Panc1 (cell line): ENCODE results near the gene FCN1. TPM values are rescaled to one million over a fixed set of nuclear protein-coding genes. Genes with fewer than 3 reads are reported as not detected.

Experiments
- ATAC-seq: fragments of 200-7000 bp; cut with Tn5 transposase; 2 replicates; pipeline ENCODE4 v1.9.1; 2020; ENCODE audit warnings: mild to moderate bottlenecking, moderate library complexity
- BruUV-seq: library from RNA; stranded (reverse); fragments of 400-500 nt; replicated peaks from 2 replicates; lab custom pipeline; 2021; lab: Mats Ljungman, UMichigan
- CTCF ChIA-PET: fragments of 300-600 bp; sonication (Branson Sonifier 250); formaldehyde crosslinking; loops from one replicate; lab custom pipeline; 2022; ENCODE audit warnings: antibody characterized with exemption; lab: Charles Lee
- POLR2A ChIA-PET: fragments of 300-600 bp; sonication (Branson Sonifier 250); formaldehyde crosslinking; loops from one replicate; lab custom pipeline; 2022; ENCODE audit warnings: antibody characterized with exemption; lab: Charles Lee
- DNase-seq: peaks from one replicate; pipeline ENCODE4 v3.0.0-alpha.2; 2010; ENCODE audit warnings: low read depth, low spot score
- H3K27ac ChIP-seq: 2 replicates; pipeline ENCODE4 v1.5.1; 2011; ENCODE audit warnings: mild to moderate bottlenecking, low read length, inconsistent platforms
- H3K27me3 ChIP-seq: fragments of 200-500 bp; sonication (Bioruptor generic); 2 replicates; pipeline ENCODE4 v1.6.0; 2014; ENCODE audit warnings: low read length, inconsistent platforms; ENCODE audit not compliant: control insufficient read depth, insufficient read depth
- H3K36me3 ChIP-seq: fragments of 200-500 bp; sonication (Bioruptor generic); 2 replicates; pipeline ENCODE4 v1.5.1; 2014; ENCODE audit warnings: inconsistent platforms, mild to moderate bottlenecking, low read length, moderate library complexity; ENCODE audit not compliant: control insufficient read depth, insufficient read depth
- H3K4me1 ChIP-seq: 2 replicates; pipeline ENCODE4 v1.5.1; 2011; ENCODE audit warnings: inconsistent platforms, mild to moderate bottlenecking, low read length, moderate library complexity; ENCODE audit not compliant: control insufficient read depth, insufficient read depth
- H3K4me3 ChIP-seq, 2 experiments: 2 replicates each; pipeline ENCODE4 v1.5.1; 2011 to 2012; ENCODE audit warnings: low read depth in 2 of 2, low read length in 2 of 2, mild to moderate bottlenecking in 2 of 2, inconsistent platforms in 1 of 2, moderate library complexity in 1 of 2
- H3K9me3 ChIP-seq: fragments of 200-500 bp; sonication (Bioruptor generic); 2 replicates; pipeline ENCODE4 v1.5.1; 2014; ENCODE audit warnings: low read depth, mild to moderate bottlenecking, inconsistent platforms, low read length, moderate library complexity; ENCODE audit not compliant: control insufficient read depth, insufficient read depth
- POLR2AphosphoS5 ChIP-seq: IDR thresholded peaks from 2 replicates; pipeline ENCODE4 v1.6.1; 2012; ENCODE audit warnings: mild to moderate bottlenecking, low read depth, low read length, moderate library complexity
- SIN3A ChIP-seq: IDR thresholded peaks from 2 replicates; pipeline ENCODE4 v1.6.1; 2012; ENCODE audit warnings: low read depth, mild to moderate bottlenecking, low read length, moderate library complexity, borderline replicate concordance; ENCODE audit not compliant: insufficient read depth
- TCF7L2 ChIP-seq: IDR thresholded peaks from 2 replicates; pipeline ENCODE4 v1.6.1; 2011; ENCODE audit warnings: mild to moderate bottlenecking, low read depth, low read length, inconsistent platforms
- in situ Hi-C: cut with HindIII; loops from 2 replicates; pipeline ENCODE4 v1.10.0; 2016; ENCODE audit warnings: low sequenced_read_pairs, low pct_unique_long_range_greater_than_20kb
- intact Hi-C: fragments of 100-400 bp; cut with micrococcal nuclease; formaldehyde crosslinking; loops from one replicate; pipeline ENCODE4 v1.10.0; 2022; ENCODE audit not compliant: unreplicated experiment
- total RNA-seq: library from RNA; stranded (reverse); gene quantifications from one replicate; pipeline ENCODE4 v1.2.1, GENCODE V29; 2021; ENCODE audit not compliant: unreplicated experiment
- TF ChIP-seq, protein P1 (sequence below), 2 experiments: IDR thresholded peaks; 2 replicates each; pipeline ENCODE4 v1.6.1; 2011 to 2012; ENCODE audit warnings: low read depth in 2 of 2, control low read depth in 1 of 2, low read length in 1 of 2, mild to moderate bottlenecking in 1 of 2, moderate library complexity in 1 of 2; ENCODE audit not compliant: insufficient read depth in 1 of 2
- TF ChIP-seq, protein P2 (sequence below): fragments of 450-650 bp; IDR thresholded peaks from 2 replicates; pipeline ENCODE4 v1.5.1; 2017; ENCODE audit warnings: mild to moderate bottlenecking

FCN1 gene
- total RNA-seq, 1 experiment from 2014 or later: not detected

GRCh38 chr9:134887686-134888602 lies 29.8 kb downstream of the FCN1 start:
- CTCF ChIA-PET: no interaction called here
- Histone ChIP-seq H3K9me3 (no peaks in the 10 kb centered on the region), H3K4me1 (no peaks in the 10 kb centered on the region), H3K36me3 (no peaks in the 10 kb centered on the region), H3K27me3 (no peaks in the 10 kb centered on the region; the same call in 1 of the 2 replicates), H3K27ac (no peak overlapping the region), H3K4me3 (no peak overlapping the region)
- ATAC-seq: no peak; the same call in 1 of the 2 replicates
- POLR2A ChIA-PET: no interaction called here
- TF ChIP-seq, protein P1, sequence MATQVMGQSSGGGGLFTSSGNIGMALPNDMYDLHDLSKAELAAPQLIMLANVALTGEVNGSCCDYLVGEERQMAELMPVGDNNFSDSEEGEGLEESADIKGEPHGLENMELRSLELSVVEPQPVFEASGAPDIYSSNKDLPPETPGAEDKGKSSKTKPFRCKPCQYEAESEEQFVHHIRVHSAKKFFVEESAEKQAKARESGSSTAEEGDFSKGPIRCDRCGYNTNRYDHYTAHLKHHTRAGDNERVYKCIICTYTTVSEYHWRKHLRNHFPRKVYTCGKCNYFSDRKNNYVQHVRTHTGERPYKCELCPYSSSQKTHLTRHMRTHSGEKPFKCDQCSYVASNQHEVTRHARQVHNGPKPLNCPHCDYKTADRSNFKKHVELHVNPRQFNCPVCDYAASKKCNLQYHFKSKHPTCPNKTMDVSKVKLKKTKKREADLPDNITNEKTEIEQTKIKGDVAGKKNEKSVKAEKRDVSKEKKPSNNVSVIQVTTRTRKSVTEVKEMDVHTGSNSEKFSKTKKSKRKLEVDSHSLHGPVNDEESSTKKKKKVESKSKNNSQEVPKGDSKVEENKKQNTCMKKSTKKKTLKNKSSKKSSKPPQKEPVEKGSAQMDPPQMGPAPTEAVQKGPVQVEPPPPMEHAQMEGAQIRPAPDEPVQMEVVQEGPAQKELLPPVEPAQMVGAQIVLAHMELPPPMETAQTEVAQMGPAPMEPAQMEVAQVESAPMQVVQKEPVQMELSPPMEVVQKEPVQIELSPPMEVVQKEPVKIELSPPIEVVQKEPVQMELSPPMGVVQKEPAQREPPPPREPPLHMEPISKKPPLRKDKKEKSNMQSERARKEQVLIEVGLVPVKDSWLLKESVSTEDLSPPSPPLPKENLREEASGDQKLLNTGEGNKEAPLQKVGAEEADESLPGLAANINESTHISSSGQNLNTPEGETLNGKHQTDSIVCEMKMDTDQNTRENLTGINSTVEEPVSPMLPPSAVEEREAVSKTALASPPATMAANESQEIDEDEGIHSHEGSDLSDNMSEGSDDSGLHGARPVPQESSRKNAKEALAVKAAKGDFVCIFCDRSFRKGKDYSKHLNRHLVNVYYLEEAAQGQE (IDR thresholded peaks at IDR 0.05; ENCODE audit: insufficient read depth in 1 of 2, low read depth in 2 of 2, low read length in 1 of 2): no peak
- TF ChIP-seq TCF7L2: no peak
- no peak for TF ChIP-seq SIN3A
- TF ChIP-seq, protein P2, sequence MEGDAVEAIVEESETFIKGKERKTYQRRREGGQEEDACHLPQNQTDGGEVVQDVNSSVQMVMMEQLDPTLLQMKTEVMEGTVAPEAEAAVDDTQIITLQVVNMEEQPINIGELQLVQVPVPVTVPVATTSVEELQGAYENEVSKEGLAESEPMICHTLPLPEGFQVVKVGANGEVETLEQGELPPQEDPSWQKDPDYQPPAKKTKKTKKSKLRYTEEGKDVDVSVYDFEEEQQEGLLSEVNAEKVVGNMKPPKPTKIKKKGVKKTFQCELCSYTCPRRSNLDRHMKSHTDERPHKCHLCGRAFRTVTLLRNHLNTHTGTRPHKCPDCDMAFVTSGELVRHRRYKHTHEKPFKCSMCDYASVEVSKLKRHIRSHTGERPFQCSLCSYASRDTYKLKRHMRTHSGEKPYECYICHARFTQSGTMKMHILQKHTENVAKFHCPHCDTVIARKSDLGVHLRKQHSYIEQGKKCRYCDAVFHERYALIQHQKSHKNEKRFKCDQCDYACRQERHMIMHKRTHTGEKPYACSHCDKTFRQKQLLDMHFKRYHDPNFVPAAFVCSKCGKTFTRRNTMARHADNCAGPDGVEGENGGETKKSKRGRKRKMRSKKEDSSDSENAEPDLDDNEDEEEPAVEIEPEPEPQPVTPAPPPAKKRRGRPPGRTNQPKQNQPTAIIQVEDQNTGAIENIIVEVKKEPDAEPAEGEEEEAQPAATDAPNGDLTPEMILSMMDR: no peak
- no peak for TF ChIP-seq POLR2AphosphoS5
- BruUV-seq: no TSS peak
- DNase-seq: no peak
- in situ Hi-C loops: no loop called here
- intact Hi-C loops: no loop called here

DNA sequence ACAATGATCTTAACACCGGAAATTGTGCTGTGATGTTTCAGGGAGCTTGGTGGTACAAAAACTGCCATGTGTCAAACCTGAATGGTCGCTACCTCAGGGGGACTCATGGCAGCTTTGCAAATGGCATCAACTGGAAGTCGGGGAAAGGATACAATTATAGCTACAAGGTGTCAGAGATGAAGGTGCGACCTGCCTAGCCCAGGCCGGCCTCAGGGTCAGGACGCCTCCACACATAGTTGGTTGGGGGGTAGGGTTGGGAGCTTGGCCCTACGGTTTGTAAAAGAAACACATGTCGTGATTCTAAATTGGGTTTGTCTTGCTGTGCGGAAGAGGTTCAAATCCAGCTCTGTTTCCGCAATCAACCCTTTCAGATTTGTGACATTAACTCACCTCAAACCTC lies 30.5 kb downstream of the FCN1 start:
- CTCF ChIA-PET: no interaction called here
- intact Hi-C loops (no loop called here), in situ Hi-C loops (no loop called here)
- ATAC-seq (no peak), DNase-seq (no peak)
- Histone ChIP-seq H3K4me1 (no peaks in the 10 kb centered on the region), H3K27ac (no peak overlapping the region), H3K4me3 (no peak overlapping the region), H3K27me3 (no peaks in the 10 kb centered on the region; the same call in 1 of the 2 replicates), H3K36me3 (no peaks in the 10 kb centered on the region), H3K9me3 (no peaks in the 10 kb centered on the region)
- TF ChIP-seq TCF7L2 (no peak), SIN3A (no peak), POLR2AphosphoS5 (no peak)
- TF ChIP-seq, protein P1 (IDR thresholded peaks at IDR 0.05; ENCODE audit: insufficient read depth in 1 of 2, low read depth in 2 of 2, low read length in 1 of 2): no peak
- TF ChIP-seq, protein P2: no peak
- POLR2A ChIA-PET: no interaction called here
- no TSS peak for BruUV-seq
